ENCODE data around the gene HIPK1.

DNA sequence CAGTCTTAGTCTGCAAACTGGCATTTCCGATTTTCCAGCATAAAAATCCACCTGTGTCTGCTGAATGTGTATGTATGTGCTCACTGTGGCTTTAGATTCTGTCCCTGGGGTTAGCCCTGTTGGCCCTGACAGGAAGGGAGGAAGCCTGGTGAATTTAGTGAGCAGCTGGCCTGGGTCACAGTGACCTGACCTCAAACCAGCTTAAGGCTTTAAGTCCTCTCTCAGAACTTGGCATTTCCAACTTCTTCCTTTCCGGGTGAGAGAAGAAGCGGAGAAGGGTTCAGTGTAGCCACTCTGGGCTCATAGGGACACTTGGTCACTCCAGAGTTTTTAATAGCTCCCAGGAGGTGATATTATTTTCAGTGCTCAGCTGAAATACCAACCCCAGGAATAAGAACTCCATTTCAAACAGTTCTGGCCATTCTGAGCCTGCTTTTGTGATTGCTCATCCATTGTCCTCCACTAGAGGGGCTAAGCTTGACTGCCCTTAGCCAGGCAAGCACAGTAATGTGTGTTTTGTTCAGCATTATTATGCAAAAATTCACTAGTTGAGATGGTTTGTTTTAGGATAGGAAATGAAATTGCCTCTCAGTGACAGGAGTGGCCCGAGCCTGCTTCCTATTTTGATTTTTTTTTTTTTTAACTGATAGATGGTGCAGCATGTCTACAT is 47.6 kb downstream of the HIPK1 start:
- TF ChIP-seq CTCF (IDR thresholded peaks at IDR 0.05) (peak in 3 of 4 experiments; percentile 29 to 44 (median 43)), POLR2A (IDR thresholded peaks at IDR 0.05) (no peak)

All from gastroesophageal sphincter (tissue), 3 donors.